HG02610 (cell line): ENCODE results near the gene MEF2C.
A peak's percentile ranks its signal among the peaks of the same experiment; 100 is the strongest.
"Not testable (repeated sequence)": the region's sequence is repeated elsewhere in the genome, so short reads cannot be mapped to it uniquely, and the experiment has no call there.

Experiments used
- ATAC-seq: cut with Tn5 transposase; IDR thresholded peaks from one replicate; pipeline ENCODE4 v1.9.1; 2021; ENCODE audit warnings: mild to moderate bottlenecking, moderate library complexity; ENCODE audit not compliant: unreplicated experiment

Gene MEF2C

DNA sequence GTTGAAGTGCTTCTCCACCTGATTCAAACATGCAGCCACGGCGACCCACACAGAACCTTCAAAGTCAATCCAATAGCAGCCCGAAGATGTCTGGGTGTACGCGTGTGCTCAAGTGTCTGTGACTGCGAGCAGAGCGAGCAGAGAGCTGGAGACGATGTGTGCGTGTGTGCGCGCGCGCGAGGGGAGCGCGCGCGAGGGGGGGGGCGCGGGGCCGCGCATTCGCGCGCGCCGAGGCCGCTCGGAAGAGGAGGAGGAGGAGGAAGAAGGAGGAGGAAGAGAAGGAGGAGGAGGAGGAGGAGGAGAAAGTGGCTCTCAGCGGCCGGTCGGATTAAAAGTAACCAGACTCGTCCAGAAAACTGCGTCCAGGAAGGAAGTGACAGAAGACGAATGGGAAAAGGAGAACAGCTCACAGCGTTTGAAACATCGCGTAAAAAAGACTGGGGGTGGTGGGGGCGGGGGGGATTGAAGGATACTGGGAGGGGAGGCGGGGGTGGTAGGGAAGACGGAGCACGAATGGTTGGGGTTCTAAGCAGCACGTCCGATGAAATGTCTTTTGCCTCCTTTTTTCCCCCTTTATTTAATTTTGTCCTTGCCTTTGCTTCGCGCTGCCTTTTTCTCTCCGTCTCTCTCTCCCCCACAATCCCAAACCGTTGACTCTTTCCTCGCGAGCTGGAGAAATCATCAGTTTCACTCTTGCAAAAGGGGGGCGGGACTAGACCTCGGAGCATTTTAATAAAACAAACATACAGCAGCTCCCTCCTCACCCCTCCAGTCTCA is at the start of gene MEF2C:
MEF2C (minus strand) TSS at position 126 of the 777 bp plus-strand sequence. CDS start 59,396 bp downstream, outside the sequence.
- ATAC-seq: peak; percentile 45

DNA sequence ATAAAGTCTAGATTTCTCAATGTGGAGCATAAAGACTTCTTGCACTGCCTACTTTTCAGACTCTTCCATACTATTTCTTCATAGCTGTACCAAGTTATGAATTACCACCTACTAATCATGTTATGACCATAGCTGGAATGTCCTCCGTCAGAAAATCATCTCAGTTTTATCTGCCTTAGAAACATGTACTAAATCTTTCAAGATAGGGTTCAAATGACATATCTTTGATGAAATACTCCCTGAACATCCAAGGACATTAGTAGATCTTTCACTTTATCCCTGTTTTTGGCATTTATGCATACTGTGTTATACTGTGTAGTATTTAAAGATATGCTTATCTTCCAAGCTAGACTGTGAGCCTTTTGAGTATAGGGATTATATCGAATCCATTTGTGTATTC is 49.6 kb upstream of the MEF2C start:
- no peak for ATAC-seq

DNA sequence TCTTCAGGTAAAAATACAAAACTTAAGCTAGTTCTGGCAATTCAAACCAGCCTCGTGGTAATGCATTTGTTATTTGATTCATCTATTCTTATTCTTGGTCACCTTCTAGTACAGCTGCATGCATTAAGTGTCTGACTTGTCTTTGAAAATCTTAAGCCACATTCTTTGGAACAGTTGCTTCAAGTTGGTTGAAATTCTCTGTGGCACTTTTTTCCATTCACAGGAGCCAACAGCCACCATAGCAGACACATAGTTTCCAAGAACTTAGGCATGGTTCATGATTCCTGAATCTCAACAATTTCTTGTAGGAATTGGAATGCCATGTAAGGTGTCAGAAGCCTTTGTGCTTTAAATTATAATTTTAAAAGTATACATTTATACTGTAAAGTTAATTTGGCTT is 47.4 kb upstream of the MEF2C start:
- ATAC-seq: no peak

DNA sequence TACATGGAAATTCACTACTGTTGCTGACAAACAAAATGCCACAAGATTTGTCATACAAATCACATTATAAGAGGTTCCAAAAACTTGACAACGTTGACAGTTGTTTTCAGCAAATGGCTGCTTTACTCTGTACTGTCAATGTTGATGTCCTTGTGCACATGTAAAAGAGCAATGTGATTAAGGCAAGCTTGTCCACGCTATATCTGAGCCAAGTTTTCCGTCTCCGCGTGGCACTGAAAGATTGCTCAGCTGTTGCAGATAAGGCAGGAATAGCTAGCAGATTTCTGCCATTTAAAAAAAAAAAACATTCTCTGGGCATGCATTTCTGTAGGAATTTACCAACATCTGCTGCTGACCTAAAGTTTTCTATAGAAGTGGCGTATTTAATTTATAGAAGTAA is 46.4 kb upstream of the MEF2C start:
- no peak for ATAC-seq

DNA sequence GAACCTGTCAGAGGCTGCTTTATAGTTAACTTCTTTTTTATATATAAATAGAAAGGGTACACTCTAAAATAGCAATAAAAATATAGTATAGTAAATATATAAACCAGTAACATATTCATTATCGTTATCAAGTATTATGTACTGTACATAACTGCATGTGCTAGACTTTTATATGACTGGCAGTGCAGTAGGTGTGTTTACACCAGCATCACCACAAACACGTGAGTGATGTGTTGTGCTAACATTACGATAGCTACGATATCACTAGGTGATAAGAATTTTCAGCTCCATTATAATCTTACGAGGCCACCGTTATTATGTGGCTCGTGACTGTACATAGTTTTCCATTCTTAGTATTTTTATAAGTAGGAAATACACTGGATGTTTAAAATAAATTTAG is 43.8 kb upstream of the MEF2C start:
- ATAC-seq: no peak

DNA sequence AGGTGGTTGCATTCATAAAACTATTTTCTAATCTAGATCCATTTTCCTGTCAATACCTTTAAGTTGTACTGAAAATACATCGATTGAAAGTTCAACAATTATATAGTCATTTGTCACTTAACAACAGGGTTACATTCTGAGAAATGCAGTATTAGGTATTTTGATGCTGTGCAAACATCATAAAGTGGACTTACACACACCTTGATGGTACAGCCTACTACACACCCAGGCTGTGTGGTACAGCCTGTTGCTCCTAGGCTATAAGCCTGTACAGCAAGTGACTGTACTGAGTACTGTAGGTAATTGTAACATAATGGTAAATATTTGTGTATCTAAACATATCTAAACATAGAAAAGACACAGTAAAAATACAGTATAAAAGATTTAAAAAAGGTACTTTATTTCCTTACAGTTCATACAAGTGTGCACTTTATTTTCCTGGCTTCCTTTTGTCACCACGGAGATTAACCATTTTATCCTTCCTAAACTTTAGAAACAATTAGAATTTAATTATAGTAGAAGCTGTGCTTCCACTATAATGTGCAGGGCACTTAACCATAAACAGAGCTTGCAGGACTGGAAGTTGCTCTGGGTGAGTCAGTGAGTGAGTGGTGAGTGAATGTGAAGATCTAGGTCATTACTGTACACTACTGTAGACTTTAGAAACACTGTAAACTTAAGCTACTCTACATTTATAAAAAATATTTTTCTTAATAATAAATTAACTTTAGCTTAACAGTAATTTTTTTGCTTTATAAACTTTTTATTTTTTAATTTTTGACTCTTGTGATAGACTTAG is 42.9 kb upstream of the MEF2C start:
- no peak for ATAC-seq

DNA sequence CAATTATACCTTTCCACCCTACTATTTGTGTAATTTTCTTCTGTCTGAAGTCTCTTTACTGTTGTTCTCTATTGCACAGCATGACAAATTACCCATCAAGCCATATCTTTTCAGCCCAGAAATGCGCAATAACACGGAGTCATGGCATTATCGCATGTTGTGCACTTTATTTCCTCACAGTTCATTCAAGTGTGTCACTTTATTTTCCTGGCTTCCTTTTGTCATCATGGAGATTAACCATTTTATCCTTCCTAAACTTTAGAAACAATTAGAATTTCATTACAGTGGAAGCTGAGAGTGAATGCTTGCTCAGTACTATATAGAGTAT is 41.3 kb upstream of the MEF2C start:
- ATAC-seq: no peak

DNA sequence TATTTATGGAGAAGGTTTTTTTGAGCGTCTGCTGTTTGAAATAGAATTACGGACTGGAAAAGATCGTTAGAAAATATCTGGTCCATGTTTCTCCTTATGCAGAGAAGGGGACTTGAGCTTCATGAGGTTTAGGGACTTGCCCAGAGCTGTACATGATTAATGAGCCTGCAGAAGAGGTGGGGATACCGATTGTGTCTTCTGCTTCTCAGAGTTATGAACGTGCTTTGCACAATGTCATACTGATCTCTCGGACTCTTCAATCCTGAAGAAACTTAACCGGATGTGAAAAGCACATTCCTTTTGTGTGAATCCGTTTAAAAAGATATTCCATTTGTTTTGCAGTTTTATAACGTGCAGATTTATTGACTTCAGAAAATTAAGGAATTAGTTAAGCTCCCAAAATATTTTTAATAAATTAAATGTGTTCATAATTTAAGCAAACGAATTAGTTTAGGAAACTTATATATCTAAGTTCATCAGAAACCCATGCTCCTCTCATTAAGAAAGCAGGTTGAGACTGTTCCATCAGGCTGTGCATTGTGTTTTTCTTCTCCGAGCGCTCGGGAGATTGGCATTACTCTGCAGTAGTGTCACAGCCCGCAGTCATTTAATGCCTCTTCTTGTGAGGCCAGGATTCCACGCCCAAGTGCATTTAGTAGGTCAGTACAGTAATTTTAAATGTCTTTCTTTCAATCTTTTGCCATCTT is 40.8 kb upstream of the MEF2C start:
- no peak for ATAC-seq

DNA sequence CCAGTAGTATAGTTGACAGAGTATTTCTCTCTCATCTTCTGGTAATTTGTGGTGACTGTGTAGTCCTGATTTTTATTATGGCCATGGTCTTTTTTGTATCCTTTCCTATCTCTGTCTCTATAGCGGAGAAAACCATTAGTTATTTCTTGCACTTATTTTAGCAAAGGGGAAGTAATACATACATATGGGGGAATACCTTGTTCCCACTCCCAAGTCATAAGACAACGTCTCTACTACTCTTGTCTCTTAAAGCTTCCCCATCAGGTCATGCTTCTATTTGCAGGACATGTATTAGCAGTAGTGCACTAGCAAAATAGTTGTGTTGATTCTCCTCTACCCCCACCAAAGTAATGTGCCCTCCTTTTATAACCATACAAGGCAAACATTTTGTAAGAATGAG is 29.8 kb upstream of the MEF2C start:
- not testable (repeated sequence) for ATAC-seq

DNA sequence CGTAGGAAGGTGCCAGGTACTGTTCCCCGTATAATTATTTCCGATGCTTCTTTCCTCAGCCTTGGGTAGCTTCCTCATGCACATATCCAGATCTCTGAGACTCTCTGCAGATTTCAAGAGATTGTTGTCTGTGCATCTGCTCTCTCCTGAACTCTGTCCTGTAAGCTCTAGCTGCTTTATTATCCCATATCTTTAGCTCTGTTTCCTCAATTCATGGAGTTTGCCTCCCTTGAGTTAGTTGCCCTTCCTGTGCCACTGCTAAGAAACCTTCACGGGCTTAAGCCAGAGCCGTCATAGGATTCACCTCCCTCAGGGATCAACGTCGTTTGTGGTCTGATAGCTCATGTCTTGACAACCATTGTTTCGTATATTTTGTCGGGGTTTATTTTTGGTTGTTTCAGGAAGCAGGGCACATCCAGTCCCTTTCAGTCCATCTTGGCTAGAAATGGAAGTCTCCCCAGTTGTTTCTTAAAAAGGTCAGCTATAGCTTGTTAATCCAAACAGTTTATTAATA is 28.1 kb upstream of the MEF2C start:
- ATAC-seq: not testable (repeated sequence)

DNA sequence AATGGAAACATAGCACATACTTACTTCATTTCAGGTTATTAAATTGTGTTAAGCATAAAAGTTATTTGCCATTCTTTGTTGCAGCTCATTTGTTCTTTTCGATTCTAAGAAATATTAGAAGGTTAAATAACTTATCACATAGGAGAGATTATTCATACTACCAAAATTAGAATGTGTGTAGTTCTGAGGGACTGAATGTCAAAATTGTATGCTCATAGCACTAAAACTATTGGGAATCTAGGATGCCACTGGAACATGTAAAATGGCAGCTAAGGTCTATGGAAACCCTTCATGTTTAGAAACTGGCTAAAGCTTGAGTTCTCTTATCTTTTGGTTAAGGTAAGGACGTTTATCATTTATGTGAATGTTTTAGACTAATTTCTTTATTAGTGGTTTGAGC is 21.5 kb upstream of the MEF2C start:
- not testable (repeated sequence) for ATAC-seq

DNA sequence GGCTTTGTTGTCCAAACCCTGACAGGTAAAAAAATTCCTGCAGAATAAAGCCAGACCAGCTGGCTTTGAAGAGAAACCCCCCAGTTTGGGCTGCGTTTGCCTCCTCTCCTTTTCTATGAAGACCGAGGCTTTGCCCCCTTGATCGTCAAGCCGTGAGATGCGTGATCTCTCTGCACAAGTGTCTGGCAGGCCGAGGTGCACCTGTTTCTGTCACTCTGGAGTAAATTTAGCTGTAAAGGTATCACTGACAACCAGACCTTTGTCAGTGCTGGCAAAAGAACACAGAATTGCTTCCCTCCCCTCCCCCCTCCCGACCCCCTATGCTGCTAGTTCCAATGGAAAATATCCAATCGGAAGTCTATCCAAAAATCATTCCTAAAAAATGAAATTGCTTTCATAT is 21.0 kb upstream of the MEF2C start:
- ATAC-seq: not testable (repeated sequence)

DNA sequence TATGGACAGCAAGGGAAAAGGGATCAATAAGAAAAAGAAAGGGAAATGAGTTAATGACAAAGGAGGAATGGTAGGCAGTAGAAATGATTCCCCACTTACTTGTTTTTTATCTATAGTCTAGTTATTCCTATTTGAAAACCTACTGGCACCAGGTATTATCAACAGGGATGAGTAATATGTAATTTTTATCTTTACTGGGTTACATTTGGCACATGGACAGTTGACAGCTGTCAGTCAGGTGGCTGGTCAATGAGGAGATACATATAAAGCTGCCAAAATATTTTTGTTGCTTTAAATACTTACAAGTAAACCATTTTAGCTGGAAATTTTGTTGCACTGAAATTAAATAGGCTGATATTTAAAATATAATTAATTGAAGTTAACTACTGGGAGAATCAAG is 18.1 kb upstream of the MEF2C start:
- ATAC-seq: not testable (repeated sequence)

DNA sequence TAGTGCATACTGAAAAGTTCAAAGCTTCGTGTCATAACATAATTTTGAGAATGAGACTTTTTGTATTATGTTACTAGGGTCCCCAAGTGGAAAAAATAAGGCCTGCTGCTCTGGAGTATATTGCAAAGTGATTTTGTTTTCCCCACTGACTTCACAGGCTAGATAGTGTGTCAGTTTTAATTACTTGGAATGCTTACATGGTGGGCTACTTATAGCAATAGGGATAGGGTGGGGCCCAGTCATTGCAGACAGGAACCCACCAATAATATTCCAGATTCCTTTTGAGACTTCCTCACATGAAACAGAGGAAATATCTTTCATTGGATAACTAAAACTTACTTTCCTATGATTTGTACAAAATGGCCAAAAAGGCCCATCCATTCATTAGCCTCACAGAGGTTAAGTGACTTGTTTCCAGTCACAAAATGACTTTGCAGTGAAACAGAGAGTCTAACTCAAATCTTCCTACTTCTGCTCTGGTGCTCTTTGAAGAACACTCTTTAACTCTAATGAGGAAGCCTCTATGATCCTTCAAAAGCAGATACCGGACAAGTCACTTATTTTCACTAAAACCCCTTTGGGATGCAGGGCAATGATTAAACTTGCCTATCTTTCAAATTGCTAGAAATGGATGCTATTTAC is 16.2 kb upstream of the MEF2C start:
- peak; percentile 60 for ATAC-seq

DNA sequence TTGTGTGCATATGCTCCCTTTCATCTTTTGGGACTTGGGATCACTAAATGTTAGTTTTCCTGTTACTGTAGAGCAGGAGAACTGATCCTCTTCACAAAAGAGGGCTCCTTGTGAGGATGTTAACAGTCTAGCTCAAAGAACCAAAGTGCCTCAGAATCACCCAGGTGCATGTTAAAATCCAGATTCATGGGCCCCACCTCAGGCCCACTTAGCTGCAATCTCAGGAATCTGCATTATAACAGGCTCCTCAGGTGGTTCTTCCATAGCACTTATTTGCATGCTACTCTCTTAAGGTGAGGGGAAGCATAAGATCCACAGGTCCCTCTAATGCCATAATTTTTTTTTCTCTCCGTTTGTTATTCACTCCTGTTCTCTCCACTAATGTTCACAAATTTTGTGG is 14.8 kb upstream of the MEF2C start:
- ATAC-seq: no peak

DNA sequence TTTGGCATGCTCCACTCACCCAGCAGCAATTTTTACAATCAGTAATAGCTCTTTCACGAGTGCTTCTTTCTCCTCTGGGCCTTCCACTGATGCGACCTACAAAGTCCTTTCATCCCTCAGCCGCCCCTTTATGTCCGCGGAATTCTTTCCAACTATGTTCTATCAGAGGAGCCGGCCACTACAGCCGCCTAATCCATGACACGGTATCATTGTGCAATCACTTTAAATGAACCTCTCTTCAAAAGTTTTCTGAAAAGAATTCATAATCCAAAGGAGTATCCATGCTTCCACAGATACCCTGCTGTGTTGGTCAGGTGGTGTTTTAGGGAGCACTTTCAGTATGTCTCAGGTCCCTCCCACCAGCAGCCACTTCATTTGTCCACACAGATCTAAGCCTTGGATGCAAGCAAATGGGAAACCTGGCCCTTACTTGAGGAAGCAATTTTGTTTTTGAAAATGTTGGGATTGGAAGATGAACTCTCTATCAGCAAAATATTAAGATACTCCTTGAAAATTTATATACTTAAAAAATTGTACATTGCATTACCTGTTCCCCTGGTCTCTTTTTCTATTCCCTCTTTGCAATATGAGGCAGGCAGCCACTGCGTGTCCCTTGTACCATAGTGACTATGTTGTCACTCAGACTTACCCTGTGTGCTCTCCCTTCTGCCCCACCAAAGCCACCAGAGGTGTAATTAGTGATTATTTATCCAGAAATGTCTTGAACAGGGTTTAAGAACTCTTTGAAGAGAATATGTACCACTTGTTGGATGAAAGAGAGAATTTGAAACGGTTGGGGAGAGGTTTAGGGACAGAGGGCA is 12.9 kb upstream of the MEF2C start:
- ATAC-seq: no peak

DNA sequence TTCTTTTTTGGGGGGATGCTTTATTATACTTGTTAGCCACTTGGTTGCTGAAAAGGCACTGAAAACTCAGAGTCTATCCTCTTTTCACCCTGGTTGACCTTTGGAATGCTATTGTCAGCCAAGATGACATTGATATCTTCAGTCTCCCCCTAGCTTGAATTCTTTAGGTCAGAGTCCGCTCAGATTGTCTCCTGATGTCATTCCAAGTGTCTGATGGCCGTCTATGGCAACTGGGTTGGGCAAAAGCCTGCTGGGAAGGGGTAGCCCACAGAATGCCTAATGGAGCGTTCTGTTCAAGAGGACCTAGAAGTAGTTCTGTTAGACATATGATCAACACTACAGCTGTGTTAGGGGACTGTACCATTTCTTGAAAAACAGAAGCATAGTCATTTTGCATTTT is 9.7 kb upstream of the MEF2C start:
- ATAC-seq: no peak

DNA sequence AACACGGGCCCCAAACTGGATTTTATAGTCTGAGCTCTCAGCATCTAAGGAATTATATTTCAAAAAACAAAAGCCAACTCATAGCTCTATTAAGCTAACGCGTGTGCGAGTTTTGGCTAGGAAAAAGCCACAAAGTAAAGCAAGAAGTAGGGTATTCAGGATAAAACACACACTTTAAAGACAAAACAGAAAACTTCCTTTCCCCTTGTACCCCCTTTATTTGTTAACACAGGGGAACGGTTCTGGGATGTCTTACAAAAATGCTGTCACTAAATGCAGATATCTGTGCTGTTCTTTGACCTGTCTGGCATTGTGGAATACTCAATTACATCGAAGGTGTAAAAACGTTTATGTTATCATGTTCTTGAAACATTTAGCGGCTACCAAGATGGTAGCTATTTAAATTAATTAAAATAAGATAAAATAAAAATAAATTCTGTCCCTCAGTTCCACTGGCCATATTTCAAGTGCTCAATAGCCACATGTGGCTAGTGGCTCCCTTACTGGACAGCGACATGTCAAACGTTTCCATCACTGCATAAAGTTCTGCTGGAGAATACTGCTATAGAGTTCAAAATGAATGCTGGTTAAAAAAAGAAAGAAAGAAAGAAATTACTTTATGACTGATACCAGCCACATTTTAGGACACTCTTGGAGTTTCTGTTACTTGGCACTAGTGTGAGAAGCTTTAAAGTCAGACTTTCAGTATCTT is 7.2 kb upstream of the MEF2C start:
- no peak for ATAC-seq

DNA sequence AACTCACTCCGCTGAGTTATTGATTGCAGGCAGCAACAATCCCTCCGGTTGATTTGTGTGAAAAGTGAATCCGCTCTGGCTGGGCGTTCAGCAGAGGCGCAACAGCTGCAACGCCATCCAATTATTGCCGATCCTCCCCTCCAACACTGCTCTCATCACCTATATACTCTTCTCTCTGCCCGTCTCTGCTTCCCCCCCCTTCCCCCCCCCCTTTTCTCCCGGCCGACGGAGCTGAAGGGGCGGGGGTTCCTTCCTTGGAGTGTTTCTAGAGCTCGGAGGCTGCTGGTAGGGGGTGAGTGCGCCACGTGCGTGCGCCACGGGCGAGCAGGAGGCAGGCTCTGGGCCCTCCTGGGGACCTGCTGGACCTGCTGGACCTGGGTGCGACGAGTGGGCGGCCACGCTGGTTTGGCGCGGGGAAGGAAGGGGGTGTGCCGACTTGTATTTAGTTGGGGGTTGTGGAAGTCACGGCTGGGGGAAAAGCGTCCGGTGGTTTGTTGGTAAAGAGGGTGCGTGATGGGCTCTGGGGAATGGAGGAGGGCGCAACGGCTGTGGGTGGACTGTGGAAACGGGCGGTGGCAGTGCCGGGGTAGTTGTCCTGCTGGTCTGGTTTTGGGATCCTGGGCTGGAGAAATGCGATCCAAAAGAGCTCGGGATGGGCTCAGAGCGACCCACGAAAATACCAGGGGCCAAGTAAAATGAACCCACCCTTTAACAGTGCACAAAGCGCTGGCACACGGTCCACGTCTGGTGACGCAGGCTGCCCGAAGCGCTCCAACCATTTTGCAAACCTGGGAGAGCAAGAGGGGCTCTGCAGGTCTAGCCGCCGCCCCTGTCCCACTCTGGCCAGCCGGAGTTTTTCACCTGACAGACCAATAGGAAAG is 6.4 kb upstream of the MEF2C start:
- peak; percentile 35 for ATAC-seq
